HG02588 (cell line): ENCODE data around the gene PARP6.
A peak's percentile ranks its signal among the peaks of the same experiment; 100 is the strongest.

ENCODE experiments used
- ATAC-seq: cut with Tn5 transposase; IDR thresholded peaks from one replicate; pipeline ENCODE4 v1.9.1; 2021; ENCODE audit warnings: mild to moderate bottlenecking, moderate library complexity; ENCODE audit not compliant: unreplicated experiment

The PARP6 gene, protein sequence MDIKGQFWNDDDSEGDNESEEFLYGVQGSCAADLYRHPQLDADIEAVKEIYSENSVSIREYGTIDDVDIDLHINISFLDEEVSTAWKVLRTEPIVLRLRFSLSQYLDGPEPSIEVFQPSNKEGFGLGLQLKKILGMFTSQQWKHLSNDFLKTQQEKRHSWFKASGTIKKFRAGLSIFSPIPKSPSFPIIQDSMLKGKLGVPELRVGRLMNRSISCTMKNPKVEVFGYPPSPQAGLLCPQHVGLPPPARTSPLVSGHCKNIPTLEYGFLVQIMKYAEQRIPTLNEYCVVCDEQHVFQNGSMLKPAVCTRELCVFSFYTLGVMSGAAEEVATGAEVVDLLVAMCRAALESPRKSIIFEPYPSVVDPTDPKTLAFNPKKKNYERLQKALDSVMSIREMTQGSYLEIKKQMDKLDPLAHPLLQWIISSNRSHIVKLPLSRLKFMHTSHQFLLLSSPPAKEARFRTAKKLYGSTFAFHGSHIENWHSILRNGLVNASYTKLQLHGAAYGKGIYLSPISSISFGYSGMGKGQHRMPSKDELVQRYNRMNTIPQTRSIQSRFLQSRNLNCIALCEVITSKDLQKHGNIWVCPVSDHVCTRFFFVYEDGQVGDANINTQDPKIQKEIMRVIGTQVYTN

DNA sequence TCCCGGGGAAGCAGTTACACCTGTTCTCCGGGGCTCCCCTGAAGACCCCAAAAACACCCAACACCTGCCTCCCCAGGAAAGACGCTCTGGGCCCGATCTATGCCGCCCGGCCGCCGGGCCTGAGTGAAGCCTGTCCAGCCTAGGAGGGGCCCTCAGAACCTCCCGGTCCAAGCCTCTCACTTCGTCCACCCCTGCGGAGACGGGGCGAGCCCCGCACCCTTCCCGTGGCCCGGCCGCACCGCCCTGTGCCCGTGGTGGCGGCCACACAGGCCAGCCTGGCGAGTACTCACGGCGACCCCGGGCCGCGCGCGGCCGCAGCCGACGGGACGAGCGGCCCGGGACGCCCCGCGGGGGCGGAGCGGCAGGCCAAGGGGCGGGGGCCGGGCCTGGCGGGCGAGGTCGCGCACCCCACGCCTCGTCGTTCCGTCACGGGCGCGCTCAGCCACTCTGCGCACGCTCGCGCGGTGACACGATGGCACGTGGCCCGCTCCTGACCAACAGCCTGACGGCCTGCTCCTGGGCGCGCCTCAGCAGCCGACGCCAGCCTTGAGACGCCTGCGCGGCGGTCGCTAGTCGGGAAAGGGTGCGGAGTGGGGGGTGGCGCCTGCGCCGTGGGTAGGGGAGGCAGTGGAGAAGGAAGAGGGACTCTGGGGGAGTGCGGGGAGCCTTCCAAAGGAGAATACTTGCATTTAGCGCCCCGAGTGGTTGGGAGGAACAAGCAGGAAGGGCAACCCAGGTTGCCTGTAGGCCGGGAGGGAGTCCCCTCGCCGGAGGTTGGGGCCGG, at the start of gene PARP6:
TSS of gene PARP6 (minus strand) at position 342 of the 784 bp plus-strand sequence. CDS start 5,077 bp downstream, outside the sequence.
- ATAC-seq, result peak; percentile 93

DNA sequence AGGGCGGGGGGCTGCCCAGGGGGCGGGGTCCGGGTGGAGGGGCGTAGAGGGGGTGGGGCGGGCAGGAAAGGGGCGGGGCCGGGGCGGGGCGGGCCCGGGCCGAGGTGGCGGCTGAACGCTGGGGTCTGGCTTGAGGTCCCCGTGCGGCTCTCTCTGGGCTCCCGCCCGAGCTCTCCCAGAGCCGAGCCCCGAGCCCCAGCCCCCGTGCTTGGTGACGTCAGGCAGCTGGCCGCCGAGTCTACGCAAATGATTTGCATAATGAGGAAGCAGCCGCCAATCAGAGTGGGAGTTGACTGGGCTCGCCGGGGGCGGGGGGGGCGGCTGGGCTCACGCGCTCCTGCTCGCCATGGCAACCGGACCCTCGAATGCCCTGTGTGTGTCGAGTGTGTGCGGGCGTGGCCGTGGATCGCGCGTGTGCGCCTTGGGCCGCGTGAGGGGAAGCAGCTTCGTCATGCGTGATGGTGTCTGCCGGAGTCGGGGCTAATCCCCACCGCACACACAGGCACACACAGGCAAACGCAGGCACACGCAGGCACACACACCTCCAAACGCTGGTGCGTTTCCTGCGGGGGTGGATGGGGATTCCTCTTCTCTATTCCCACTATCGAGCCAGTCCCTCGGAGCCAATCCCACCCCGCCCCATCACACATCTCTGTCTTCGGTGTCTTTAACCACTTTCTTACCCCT, 47.8 kb upstream of the PARP6 start, which contains the start of gene CELF6:
TSS of gene CELF6 (minus strand) at position 173 of the 687 bp plus-strand sequence. CDS start 283 bp downstream, outside the sequence.
- ATAC-seq, result peak; percentile 62

DNA sequence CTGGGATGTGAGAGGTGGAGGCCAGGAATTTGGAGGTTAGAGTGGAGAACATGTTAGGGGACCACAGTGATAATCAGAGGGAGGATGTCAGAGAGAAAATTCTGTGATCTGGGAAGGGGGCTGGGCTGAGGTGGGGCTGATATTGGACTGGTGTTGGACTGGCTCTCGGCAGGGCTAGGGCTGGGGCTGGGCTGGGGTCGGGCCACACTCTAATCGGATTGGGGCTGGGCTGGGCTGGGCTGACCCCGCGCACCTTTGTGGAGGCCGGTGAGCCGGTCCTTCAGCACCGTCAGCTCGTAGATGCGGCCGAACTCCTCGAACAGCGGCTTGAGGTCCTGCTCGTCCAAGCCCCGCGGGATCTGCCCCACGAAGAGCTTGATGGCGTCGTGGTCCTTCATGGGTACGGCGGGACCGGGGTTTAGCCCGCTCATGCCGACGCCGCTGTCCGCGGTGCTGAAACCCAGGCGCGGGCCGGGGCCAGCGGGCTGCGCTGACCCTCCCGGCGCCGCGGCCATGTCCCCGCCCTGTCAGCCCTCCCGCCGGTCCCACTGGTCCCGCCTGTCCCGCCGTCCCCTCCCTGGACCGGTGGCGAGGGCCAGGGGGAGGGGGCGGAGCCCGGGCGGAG, 47.1 kb upstream of the PARP6 start:
- peak; percentile 34 for ATAC-seq

DNA sequence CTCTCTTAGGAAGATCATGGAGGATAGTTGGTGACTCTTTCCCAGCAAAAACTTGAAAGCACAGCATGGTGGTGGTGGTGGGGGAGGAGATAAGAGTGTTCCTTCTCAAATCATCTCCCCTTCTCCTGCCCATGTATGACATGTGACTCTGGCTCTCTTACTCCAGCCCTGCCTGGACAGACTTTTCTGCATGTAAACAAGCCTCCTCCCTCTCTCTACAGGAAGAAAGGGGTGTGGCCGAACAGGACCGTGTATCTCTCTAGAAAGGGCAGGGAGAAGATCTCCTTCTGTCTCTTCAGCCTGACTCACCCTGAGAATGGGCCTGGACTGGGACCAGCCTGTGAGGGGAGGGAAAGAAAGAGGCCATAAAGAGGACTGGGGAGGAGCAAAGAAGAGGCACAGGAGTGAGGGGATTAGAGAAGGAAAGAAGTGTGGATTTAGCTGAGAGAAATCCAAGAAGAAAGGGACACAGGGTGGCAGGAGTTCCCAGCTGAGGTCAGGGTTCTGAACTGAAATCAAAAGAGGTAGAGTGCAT, 46.1 kb upstream of the PARP6 start:
- ATAC-seq, result no peak

DNA sequence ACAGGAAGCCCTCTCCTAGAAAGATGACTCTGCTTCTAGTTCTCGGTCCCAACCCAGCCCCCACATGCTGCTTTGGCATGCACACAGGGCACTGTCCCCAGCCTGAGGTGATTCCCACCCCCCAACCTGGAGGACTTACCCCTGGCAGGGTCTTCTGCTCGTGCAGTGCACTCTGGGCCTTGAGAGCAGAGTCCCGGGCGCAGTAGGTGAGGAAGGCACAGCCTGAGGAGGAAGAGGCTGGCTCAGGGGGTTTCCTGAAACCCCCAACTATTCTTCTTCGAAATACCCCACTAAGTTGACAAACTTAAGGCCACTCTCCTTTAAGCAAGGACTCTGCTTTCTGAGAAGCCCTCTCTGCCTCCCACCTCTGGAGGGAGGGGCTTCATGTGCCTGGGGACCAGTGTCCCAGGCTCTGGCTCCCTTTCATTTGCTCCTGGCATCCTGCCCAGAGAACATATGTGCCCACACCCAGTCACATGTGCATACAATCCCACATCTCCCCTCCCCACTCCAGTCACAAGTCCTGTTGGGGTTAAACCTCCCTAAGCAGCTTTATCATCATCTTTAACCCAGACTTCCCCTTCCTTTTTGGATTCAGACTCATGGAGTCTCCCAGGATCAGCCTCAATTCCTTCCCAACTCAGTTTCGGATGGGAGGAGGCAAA, 43.5 kb upstream of the PARP6 start:
- no peak for ATAC-seq

DNA sequence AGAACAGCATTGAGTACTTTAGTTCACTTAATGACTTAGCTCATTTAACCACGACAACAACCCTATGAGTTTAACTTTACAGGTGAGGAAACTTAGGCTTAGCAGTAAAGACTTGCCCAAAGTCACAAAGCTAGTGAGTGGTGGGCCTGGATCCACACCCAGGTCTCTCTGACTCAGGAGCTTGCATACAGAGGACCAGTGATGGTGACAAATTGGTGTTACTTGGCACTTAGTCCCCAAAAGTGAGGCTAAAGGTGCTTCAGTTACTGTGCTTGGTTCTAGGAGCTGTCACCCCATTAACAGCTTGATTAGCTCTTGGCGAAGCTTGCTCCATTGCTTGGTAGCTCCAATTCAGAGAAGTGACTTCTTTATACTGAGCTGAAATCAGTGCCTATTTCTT, 41.5 kb upstream of the PARP6 start:
- no peak for ATAC-seq

DNA sequence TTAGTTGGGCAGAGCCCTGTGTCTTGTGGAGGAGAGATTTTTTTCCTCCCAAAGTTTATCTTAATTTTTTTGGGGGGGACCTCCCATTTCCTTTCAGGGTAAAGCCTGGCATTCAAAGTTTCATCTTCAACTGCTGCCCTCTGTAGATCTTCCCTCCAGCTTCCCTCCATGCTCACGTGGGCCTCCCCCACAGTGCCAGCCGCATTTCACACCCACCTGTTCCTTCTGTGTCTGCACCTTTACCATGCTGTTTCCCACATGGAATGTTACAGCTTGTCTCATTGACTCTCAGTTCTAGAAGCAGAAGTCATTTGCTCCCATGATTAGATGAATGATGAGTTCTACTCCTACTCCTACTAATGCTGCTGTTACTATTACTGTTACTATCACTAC, 41.1 kb upstream of the PARP6 start:
- no peak for ATAC-seq

DNA sequence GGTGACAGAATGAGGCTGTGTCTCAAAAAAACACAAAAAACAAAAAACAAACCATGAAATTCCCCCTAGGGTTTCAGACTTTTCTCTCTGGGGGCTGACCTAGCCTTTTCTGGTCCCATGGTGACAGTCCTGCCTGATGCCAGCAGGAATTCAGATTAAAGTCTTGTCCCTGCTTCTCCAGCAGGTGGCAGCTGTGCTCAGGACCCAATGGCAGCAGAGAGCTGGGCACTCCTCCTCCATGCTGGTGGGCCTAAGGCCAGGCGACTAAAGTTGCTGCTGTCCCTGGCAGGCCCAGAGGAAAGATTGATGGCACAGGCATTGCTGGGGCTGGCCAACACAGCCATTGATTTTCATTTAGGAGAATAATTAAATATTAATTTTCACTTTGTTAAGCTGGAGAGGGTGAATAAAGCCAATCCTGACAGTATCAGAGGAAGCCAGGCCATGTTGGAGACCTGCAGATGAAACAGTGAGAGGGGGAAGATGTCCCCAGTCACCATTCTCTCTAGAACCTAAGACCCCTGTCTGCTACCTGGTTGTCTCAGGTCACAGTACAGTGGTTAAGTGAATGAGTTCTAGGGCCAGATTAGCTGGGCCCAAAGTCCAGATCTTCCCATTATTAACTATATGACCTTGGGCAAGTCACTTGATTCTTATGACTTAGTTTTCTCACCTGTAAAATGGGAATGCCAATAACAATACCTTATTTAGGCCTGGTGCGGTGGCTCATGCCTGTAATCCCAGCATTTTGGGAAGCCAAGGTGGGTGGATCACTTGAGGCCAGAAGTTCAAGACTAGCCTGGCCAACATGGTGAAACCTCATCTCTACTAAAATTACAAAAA, 40.5 kb upstream of the PARP6 start:
- no peak for ATAC-seq

DNA sequence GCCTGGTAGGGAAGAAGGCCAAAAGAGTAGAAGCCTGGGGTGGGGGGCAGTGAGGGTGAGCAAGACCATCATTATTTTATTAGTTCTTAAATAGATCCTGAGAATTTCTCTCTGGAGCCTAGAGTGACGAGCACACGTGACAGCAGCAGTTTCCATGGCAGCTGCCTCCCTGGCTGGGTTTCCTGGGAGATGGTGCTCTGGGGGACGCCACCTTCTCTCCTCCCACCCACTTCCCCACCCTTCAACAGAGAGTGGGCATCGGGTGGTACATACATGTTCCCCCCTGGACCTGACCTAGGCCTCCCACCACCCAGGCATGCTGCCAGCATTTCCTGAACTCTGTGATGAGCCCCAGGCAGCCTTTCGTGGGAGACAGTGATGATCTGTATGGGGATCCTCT, 34.7 kb upstream of the PARP6 start:
- no peak for ATAC-seq

DNA sequence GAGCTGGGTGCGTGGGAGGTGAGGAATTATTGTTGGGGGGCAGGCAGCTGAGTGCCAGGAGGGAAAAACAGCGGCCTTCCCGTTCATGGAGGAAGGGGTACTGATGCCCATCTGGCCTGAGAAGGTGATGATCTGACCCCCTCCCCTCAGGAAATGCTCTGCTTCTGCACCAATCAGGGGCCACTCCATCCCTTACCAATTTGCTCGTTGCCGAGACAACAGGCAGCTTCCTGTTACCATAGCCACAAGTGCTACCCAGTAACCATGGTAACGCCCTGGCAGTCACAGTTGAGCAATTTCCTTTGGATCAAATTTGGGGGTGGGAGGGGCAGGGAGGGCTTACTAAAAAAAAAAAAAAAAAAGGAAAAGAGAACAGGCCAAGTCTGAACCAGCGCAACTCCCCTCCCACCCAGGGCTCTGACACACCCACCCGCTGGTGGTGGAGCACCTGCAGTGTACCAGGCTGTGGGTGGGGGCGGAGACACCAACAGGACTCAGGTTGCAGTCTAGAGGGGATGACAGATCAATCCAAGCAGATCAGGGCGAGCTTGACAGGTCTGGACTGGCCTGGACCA, 33.9 kb upstream of the PARP6 start:
- no peak for ATAC-seq

DNA sequence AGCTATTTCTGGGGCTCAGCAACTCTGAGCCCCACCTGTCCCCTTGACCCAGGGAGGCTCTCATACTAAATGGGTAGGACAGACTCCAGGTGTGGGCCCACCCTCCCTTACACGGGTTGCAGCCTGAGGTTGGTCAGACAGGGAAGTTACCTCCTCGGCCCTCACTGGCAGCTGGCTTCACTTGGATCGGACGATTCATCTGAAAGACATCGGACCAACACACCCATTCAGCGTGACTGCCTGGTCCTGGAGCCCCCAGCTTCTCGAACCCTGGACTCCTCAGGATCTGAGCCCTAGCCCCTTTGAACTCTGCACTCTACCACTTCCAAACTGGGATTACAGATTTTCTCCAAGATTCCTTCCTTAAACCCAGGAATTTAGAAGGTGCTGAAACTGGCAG, 32.2 kb upstream of the PARP6 start:
- ATAC-seq, result no peak

DNA sequence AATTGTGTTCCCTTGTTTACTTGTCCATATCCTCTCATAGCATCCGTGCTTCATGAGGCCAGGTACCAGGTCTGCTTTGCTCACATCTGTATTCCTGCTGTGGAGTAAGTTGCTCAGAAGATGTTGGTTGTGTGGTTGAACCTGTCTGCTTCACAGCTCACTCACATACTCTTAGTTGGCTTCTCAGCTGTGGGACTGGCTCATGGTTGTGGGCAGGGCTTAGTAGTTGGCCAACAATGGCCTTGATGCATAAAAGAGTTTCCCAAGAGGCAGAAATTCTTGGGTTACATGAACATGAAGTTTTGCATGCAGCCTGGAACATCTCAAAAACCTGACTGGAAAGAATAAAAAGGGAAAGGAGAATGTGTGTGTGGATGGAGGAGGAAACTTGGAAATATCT, 30.6 kb upstream of the PARP6 start:
- ATAC-seq, result no peak

DNA sequence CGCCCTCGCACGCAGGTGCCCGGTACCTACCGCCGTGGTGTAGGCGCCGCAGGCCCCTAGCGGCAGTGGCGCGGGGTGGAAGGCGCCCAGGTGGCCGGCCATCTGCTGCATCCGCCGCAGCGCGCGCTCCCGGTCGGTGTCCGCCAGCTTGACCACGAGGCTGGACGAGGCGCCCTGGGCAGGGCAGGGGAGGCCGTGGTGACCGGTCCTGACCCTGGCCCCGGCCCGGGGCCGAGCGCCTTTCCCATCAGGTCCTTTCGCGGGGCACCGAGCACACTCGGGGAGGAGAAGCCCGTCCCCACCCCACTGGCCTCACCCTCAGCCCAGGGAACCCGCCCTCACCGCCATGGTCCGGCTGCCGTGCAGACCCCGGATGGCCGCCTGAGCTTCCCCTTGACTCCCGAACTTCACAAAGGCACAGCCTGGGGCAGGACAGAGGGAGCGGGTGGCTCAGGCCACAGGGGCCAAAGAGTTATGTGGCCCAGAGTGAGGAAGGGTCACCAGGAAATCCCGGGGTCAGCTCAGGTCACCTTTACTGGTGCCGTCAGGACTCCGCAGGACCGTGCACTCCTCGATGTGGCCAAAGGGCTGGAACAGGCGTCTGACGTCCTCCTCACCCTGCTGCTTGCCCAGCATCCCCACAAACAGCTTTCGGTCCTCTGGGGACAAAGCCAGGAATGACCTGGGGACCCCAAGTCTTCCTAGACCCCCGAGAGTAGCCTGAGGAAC, 17.4 kb upstream of the PARP6 start:
- ATAC-seq, result no peak

DNA sequence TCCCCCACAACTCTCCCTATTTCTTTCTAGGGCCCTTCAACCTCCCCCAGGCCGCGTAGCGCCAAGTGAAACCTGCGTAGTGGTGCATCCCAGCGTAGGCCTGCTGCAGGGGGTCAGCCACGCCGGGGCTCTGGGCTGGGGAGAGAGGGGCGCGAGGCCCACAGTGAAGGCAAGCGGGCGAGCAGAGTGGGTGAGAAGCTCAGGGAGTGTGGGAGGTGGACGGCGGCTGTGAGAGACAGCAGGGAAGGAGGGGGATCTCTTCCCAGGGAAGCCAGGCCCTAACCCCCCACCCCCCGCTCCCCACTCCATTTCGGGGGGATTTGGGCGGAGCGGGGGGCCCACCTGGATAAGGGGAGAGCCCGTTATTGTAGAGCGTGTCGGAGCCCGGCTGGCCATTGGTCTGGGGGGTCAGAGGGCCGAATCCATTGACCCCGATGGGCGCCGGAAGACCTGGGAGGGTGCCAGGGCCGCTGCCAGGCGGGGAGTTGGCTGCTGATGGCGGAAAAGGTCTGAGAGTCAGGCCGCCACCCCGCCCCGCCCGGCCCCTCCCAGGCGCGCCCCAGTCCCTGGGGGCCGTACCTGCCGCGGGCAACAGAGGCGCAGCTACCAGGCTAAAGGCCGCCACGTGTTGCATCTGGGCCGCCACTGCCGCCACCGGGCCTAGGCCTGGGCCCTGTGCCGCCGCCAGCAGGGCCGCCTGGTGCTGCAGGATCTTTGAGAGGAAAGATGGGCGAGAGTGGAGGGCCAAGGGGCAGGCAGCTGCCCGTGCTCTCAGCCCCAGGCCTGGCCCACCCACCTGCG, 16.6 kb upstream of the PARP6 start:
- no peak for ATAC-seq

DNA sequence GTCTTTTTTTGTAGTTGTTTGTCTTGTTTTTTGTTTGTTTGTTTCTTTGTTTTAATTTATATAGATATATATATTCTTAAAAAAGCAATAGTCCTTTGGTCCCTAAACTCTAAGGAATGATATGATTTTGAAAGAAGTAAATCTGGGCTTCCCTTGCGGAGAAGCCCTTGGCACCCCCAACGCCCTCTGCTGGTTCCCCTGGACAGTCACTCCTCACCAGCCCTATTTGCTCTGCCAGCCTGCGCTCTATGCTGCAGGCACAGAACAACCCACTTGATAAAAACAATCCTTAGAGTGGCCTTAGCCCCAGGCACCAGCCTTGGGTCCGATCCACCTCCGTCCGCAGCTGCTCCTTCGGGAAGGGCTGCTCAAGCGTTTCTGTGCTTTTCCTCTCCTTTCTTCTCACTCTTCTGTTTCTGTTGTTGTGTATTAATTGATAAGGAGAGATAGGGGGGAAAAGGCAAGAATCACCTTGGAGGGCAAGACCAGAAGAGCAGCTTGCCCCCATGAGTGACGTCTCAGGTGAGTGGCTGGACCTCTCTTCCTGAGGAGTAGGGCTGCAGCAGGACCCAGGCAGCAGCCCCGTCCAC, 13.7 kb upstream of the PARP6 start:
- ATAC-seq, result no peak

DNA sequence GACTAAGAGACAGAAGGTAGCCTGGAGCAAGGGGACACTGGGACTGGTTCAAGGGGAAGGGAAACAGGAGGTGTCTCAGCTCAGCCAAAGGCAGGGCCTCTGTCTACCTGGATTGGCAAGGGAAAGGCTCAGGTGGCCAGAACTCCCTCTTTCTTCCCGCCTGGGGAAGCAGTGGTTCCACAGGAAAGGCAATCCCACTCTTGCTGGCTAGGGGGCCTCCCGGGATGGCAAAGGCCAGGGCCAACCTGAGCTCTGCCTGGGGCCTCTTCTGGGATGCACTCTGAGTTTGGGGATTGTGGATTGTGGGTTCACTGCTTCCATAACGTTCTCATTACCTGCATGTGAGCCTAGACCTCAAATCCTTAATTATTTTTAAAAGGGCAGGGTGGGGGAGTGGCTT, 13.0 kb upstream of the PARP6 start:
- ATAC-seq, result no peak

DNA sequence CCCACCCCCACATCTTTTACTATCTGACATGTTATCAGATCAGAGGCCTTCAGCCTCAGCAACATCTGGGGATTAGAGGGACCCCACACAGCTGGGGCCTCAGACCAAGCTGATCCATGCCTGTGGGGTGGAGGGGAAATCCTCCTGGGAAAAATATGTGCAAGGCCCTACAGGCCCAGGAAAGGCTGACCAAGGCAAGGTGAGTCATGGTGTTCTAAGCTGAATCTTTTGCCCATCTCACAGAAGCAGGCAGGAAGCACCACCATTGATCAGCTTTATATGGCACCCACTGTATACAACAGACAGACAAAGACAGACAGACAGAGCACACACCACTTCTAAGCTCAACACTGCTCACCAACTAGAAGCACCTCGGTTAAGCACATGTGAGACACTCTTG, 12.4 kb upstream of the PARP6 start:
- no peak for ATAC-seq
